NB4 (cell line): ENCODE results near the gene GRIK4.
"Not testable (repeated sequence)": the region's sequence is repeated elsewhere in the genome, so short reads cannot be mapped to it uniquely, and the experiment has no call there.

Source experiments
- DNase-seq: peaks from one replicate; pipeline ENCODE4 v3.0.0; 2010; ENCODE audit warnings: low read depth
- H3K4me3 ChIP-seq: one replicate; pipeline ENCODE4 v1.5.1; 2011; ENCODE audit warnings: mild to moderate bottlenecking, low read depth, low read length, moderate library complexity
- CTCF ChIP-seq: IDR thresholded peaks from one replicate; pipeline ENCODE4 v1.5.1; 2012; ENCODE audit warnings: low read depth, low read length
- MAX ChIP-seq: IDR thresholded peaks from 2 replicates; pipeline ENCODE4 v1.6.1; 2011; ENCODE audit warnings: low read depth, low read length
- MYC ChIP-seq: IDR thresholded peaks from 2 replicates; pipeline ENCODE4 v1.6.1; 2011; ENCODE audit warnings: low read depth, low read length
- POLR2A ChIP-seq: IDR thresholded peaks from 2 replicates; pipeline ENCODE4 v1.6.1; 2011; ENCODE audit warnings: mild to moderate bottlenecking; ENCODE audit not compliant: insufficient read length; ENCODE audit errors: extremely low read depth

The GRIK4 gene

GRCh38 chr11:120756931-120757330 is 245.4 kb downstream of the GRIK4 start:
- no peak overlapping the region for H3K4me3 ChIP-seq
- DNase-seq = no peak
- no peak for TF ChIP-seq MYC
- TF ChIP-seq POLR2A = no peak
- no peak for TF ChIP-seq CTCF
- TF ChIP-seq MAX = no peak

GRCh38 chr11:120759046-120759445 is 247.5 kb downstream of the GRIK4 start:
- DNase-seq = no peak
- H3K4me3 ChIP-seq = no peak overlapping the region
- no peak for TF ChIP-seq MAX
- TF ChIP-seq POLR2A = no peak
- no peak for TF ChIP-seq CTCF
- no peak for TF ChIP-seq MYC

- not testable (repeated sequence) for DNase-seq
These were observed 254.2 kb downstream of the GRIK4 start for GRCh38 chr11:120765710-120766109.

GRCh38 chr11:120766318-120766717 is 254.8 kb downstream of the GRIK4 start:
- no peak for DNase-seq
- H3K4me3 ChIP-seq = no peak overlapping the region
- TF ChIP-seq CTCF (no peak), MAX (no peak), POLR2A (no peak), MYC (no peak)

More at GRCh38 chr11:120765710-120766109, 254.2 kb downstream of the GRIK4 start:
- not testable (repeated sequence) for H3K4me3 ChIP-seq

GRCh38 chr11:120768949-120769348 is 257.4 kb downstream of the GRIK4 start:
- no peak overlapping the region for H3K4me3 ChIP-seq
- no peak for DNase-seq
- no peak for TF ChIP-seq MAX
- TF ChIP-seq MYC = no peak
- TF ChIP-seq CTCF = no peak

- no peak for TF ChIP-seq CTCF
- TF ChIP-seq MYC = no peak
- no peak for TF ChIP-seq POLR2A
- DNase-seq = no peak
These were observed 258.4 kb downstream of the GRIK4 start for GRCh38 chr11:120769906-120770305.

More at GRCh38 chr11:120769906-120770305, 258.4 kb downstream of the GRIK4 start:
- H3K4me3 ChIP-seq = no peak overlapping the region
